GM23248 (cell line): ENCODE data around the gene DNAH2. TPM values are rescaled to one million over a fixed set of nuclear protein-coding genes. Genes with fewer than 3 reads are reported as not detected.
A peak's percentile ranks its signal among the peaks of the same experiment; 100 is the strongest.

ENCODE experiments used
- DNase-seq: peaks from one replicate; pipeline ENCODE4 v3.0.0-alpha.2; 2015
- H2AFZ ChIP-seq: fragments of 200-600 bp; sonication (generic); 2 replicates; pipeline ENCODE4 v1.6.1; 2016; ENCODE audit warnings: antibody characterized with exemption
- H3F3A ChIP-seq: fragments of 200-600 bp; sonication (generic); 2 replicates; pipeline ENCODE4 v1.6.1; 2016; ENCODE audit warnings: mild to moderate bottlenecking, antibody characterized with exemption, mixed run types; ENCODE audit not compliant: insufficient read depth
- H3K27ac ChIP-seq: fragments of 200-600 bp; sonication (generic); 2 replicates; pipeline ENCODE4 v1.5.1; 2016; ENCODE audit warnings: mild to moderate bottlenecking
- H3K27me3 ChIP-seq: fragments of 200-600 bp; sonication (generic); replicated peaks from 2 replicates; pipeline ENCODE4 v1.6.1; 2016; ENCODE audit warnings: mild to moderate bottlenecking; ENCODE audit not compliant: insufficient read depth
- H3K36me3 ChIP-seq: fragments of 200-600 bp; sonication (generic); 2 replicates; pipeline ENCODE4 v1.6.1; 2016; ENCODE audit warnings: low read depth, mild to moderate bottlenecking
- H3K4me1 ChIP-seq: fragments of 200-600 bp; sonication (generic); 2 replicates; pipeline ENCODE4 v1.6.1; 2016; ENCODE audit warnings: mild to moderate bottlenecking; ENCODE audit not compliant: insufficient read depth
- H3K4me2 ChIP-seq: fragments of 200-600 bp; sonication (generic); one replicate; pipeline ENCODE4 v1.6.1; 2016; ENCODE audit warnings: mild to moderate bottlenecking; ENCODE audit not compliant: unreplicated experiment
- H3K4me3 ChIP-seq: fragments of 200-600 bp; sonication (generic); 2 replicates; pipeline ENCODE4 v1.5.1; 2016; ENCODE audit warnings: mild to moderate bottlenecking
- H3K79me2 ChIP-seq: fragments of 200-600 bp; sonication (generic); 2 replicates; pipeline ENCODE4 v1.6.1; 2016; ENCODE audit warnings: mild to moderate bottlenecking; ENCODE audit not compliant: insufficient read depth
- H3K9ac ChIP-seq: fragments of 200-600 bp; sonication (generic); 2 replicates; pipeline ENCODE4 v1.6.1; 2016; ENCODE audit warnings: mild to moderate bottlenecking
- H3K9me2 ChIP-seq: fragments of 200-600 bp; sonication (generic); 2 replicates; pipeline ENCODE4 v1.6.1; 2016; ENCODE audit warnings: mixed run types, mild to moderate bottlenecking, moderate library complexity; ENCODE audit not compliant: insufficient read depth
- H3K9me3 ChIP-seq: fragments of 200-600 bp; sonication (generic); one replicate; pipeline ENCODE4 v1.6.1; 2017; ENCODE audit warnings: low read depth
- H4K20me1 ChIP-seq: fragments of 200-600 bp; sonication (generic); 2 replicates; pipeline ENCODE4 v1.6.0; 2016; ENCODE audit not compliant: insufficient read depth
- EZH2 ChIP-seq: fragments of 200-600 bp; sonication (generic); IDR thresholded peaks from 2 replicates; pipeline ENCODE4 v1.6.1; 2018; ENCODE audit warnings: antibody characterized with exemption, mild to moderate bottlenecking; ENCODE audit not compliant: insufficient read depth, poor library complexity, severe bottlenecking
- EZH2phosphoT487 ChIP-seq: fragments of 200-600 bp; sonication (generic); IDR thresholded peaks from 2 replicates; pipeline ENCODE4 v1.6.1; 2018; ENCODE audit warnings: antibody characterized with exemption, moderate library complexity, mild to moderate bottlenecking, low read depth; ENCODE audit not compliant: insufficient read depth
- WGBS, 2 experiments: methylation state at CpG; one replicate each; pipeline ENCODE4 v1.1.6; 2015 to 2017; ENCODE audit warnings: low lambda C conversion rate in 2 of 2, low coverage in 1 of 2; ENCODE audit errors: missing lambda C conversion rate in 2 of 2; 5-methylcytosine and 5-hydroxymethylcytosine counted together
- in situ Hi-C: fragments of 300-500 bp; cut with MboI; formaldehyde crosslinking; loops from 2 replicates; pipeline ENCODE4 v1.15.0; 2020
- polyA plus RNA-seq: library from polyadenylated mRNA; unstranded; fragments of >200 nt; fragmentation: Nextera tagmentation; extraction: Ambion mirVana; gene quantifications from 2 replicates; pipeline ENCODE4 v1.2.1, GENCODE V29; 2016
- total RNA-seq: library from RNA; depleted of rRNA; stranded (reverse); fragments of >200 nt; shearing (Covaris generic); gene quantifications from 2 replicates; pipeline ENCODE4 v1.2.3, GENCODE V29; 2014

DNAH2 gene
- total and polyA plus RNA-seq, 2 experiments from 2014 or later: not detected

DNA sequence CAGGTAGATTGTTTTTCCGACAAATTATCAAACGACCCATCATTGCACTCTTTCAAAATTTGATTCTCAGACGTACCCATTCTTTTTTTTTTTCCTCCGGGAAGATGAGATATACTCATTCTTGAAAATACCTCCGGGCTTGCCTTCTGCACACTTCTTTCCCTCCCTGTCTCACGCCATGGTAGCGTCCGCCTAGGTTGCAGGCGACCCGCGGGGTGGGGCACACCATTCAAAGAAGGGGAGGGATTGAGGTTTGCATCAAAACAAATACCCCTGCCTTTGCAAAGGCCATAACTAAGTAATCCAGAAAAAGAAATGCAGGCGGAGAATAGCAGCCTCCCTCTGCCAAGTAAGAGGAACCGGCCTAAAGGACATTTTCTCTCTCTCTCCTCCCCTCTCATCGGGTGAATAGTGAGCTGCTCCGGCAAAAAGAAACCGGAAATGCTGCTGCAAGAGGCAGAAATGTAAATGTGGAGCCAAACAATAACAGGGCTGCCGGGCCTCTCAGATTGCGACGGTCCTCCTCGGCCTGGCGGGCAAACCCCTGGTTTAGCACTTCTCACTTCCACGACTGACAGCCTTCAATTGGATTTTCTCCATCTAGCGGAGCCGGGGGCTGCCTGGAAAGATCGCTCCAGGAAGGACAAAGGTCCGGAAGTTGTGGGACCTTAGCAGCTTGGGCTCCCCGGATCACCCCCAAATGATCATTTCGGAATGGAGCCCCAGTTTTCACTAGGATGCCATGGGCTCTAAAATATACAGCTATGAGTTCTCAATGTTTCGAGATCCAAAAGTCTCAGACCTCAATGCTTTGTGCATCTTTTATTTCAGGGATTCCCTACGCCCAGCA is 31.1 kb upstream of the DNAH2 start:
- Histone ChIP-seq H3K4me1 (peaks cover 23% of the 10 kb centered on the region), H3K27ac (peak overlapping the region; percentile 100), H3K27me3 (no peaks in the 10 kb centered on the region), H3K9me2 (no peaks in the 10 kb centered on the region), H3F3A (peaks cover 30% of the 10 kb centered on the region), H3K36me3 (no peaks in the 10 kb centered on the region), H3K9me3 (no peaks in the 10 kb centered on the region), H3K79me2 (peaks cover 72% of the 10 kb centered on the region), H2AFZ (peak overlapping the region; percentile 90), H3K4me3 (peak overlapping the region; percentile 100), H3K4me2 (peak overlapping the region; percentile 96), H3K9ac (peak overlapping the region; percentile 100), H4K20me1 (no peaks in the 10 kb centered on the region)
- in situ Hi-C loops: no loop called here
- peak; percentile 90 for DNase-seq
- TF ChIP-seq EZH2phosphoT487: no peak
- TF ChIP-seq EZH2: no peak
- WGBS, 2 experiments: 1 to 3% methylated on average over 30 of the region's 30 CpGs

GRCh38 chr17:7687072-7687907 is 30.3 kb upstream of the DNAH2 start, which contains the start of gene TP53:
TP53 (minus strand) TSS chr17:7687490; CDS start chr17:7676594, 10,896 bp downstream.
- 1% methylated on average over 28 to 30 of the region's 30 CpGs for WGBS, 2 experiments
- peak; percentile 98 for DNase-seq
- in situ Hi-C loops: no loop called here

GRCh38 chr17:7687908-7688807 is 29.4 kb upstream of the DNAH2 start, which contains the start of gene WRAP53:
WRAP53 (plus strand) TSS chr17:7688477; CDS start chr17:7688649, 172 bp downstream.
- Histone ChIP-seq H3K27ac (peak within 1 kb of the TSS; percentile 100), H3K4me1 (peaks cover 23% of the 10 kb centered on the region), H3K9me2 (no peaks in the 10 kb centered on the region), H3K79me2 (peaks cover 55% of the 10 kb centered on the region), H4K20me1 (no peaks in the 10 kb centered on the region), H2AFZ (peak within 1 kb of the TSS; percentile 85), H3K27me3 (no peaks in the 10 kb centered on the region), H3K4me3 (peak within 1 kb of the TSS; percentile 100), H3F3A (peaks cover 30% of the 10 kb centered on the region), H3K4me2 (peak within 1 kb of the TSS; percentile 96), H3K9ac (peak within 1 kb of the TSS; percentile 100), H3K36me3 (no peaks in the 10 kb centered on the region), H3K9me3 (no peaks in the 10 kb centered on the region)
- peak; percentile 100 for DNase-seq
- in situ Hi-C loops: no loop called here
- 1% methylated on average over 50 to 51 of the region's 51 CpGs for WGBS, 2 experiments
- TF ChIP-seq EZH2 (no peak), EZH2phosphoT487 (no peak)

More at GRCh38 chr17:7687072-7687907, 30.3 kb upstream of the DNAH2 start, which contains the start of gene TP53:
- Histone ChIP-seq H3K27me3 (no peaks in the 10 kb centered on the region), H4K20me1 (no peaks in the 10 kb centered on the region), H3K79me2 (peaks cover 64% of the 10 kb centered on the region), H3K9me2 (no peaks in the 10 kb centered on the region), H3K4me2 (peak within 1 kb of the TSS; percentile 96), H2AFZ (peak within 1 kb of the TSS; percentile 90), H3K9me3 (no peaks in the 10 kb centered on the region), H3F3A (peaks cover 30% of the 10 kb centered on the region), H3K9ac (peak within 1 kb of the TSS; percentile 100), H3K4me3 (peak within 1 kb of the TSS; percentile 100), H3K36me3 (no peaks in the 10 kb centered on the region), H3K4me1 (peaks cover 23% of the 10 kb centered on the region), H3K27ac (peak within 1 kb of the TSS; percentile 100)
- no peak for TF ChIP-seq EZH2phosphoT487
- no peak for TF ChIP-seq EZH2
